Caco-2 (cell line): ENCODE results near the gene SLC25A51. TPM values are rescaled to one million over a fixed set of nuclear protein-coding genes. Genes with fewer than 3 reads are reported as not detected.

Source experiments
- BruUV-seq: library from RNA; stranded (reverse); fragments of 400-500 nt; replicated peaks from 2 replicates; lab custom pipeline; 2021; lab: Mats Ljungman, UMichigan
- CTCF ChIA-PET: fragments of 300-600 bp; sonication (Branson Sonifier 250); formaldehyde crosslinking; loops from one replicate; lab custom pipeline; 2022; ENCODE audit warnings: antibody characterized with exemption; lab: Charles Lee
- POLR2A ChIA-PET: fragments of 300-600 bp; sonication (Branson Sonifier 250); formaldehyde crosslinking; loops from one replicate; lab custom pipeline; 2022; ENCODE audit warnings: antibody characterized with exemption; lab: Charles Lee
- DNase-seq, 2 experiments: peaks; one replicate each; pipeline versions ENCODE4 v3.0.0 to v3.0.0-alpha.2; 2020 to 2022
- H3K27me3 ChIP-seq: replicated peaks from 2 replicates; pipeline ENCODE4 v1.6.0; 2011; ENCODE audit warnings: low read length; ENCODE audit not compliant: control insufficient read depth, insufficient read depth
- H3K36me3 ChIP-seq: 2 replicates; pipeline ENCODE4 v1.5.1; 2011; ENCODE audit warnings: low read length; ENCODE audit not compliant: control insufficient read depth, insufficient read depth
- H3K4me1 ChIP-seq: fragments of 250-450 bp; sonication (Bioruptor Pico); 2 replicates; pipeline ENCODE4 v1.5.1; 2020; ENCODE audit warnings: mild to moderate bottlenecking
- H3K4me3 ChIP-seq: 2 replicates; pipeline ENCODE4 v1.5.1; 2011; ENCODE audit warnings: low read depth, mild to moderate bottlenecking, control low read depth, low read length
- H3K9me3 ChIP-seq: fragments of 250-450 bp; sonication (Bioruptor Pico); 2 replicates; pipeline ENCODE4 v1.5.1; 2020; ENCODE audit warnings: mild to moderate bottlenecking, moderate library complexity
- H3K27ac Mint-ChIP-seq: one replicate; pipeline ENCODE4 v1.8.0; 2022; ENCODE audit warnings: mixed read lengths; ENCODE audit not compliant: unreplicated experiment
- H3K27me3 Mint-ChIP-seq: one replicate; pipeline ENCODE4 v1.8.0; 2022; ENCODE audit warnings: mixed read lengths; ENCODE audit not compliant: insufficient read depth, unreplicated experiment
- H3K36me3 Mint-ChIP-seq: one replicate; pipeline ENCODE4 v1.8.0; 2022; ENCODE audit warnings: mild to moderate bottlenecking, mixed read lengths; ENCODE audit not compliant: insufficient read depth, unreplicated experiment
- H3K4me1 Mint-ChIP-seq: one replicate; pipeline ENCODE4 v1.8.0; 2022; ENCODE audit warnings: low read depth, mixed read lengths; ENCODE audit not compliant: unreplicated experiment
- H3K4me3 Mint-ChIP-seq: one replicate; pipeline ENCODE4 v1.8.0; 2022; ENCODE audit warnings: mild to moderate bottlenecking, moderate library complexity, mixed read lengths; ENCODE audit not compliant: unreplicated experiment
- H3K9me3 Mint-ChIP-seq: one replicate; pipeline ENCODE4 v1.8.0; 2022; ENCODE audit warnings: mixed read lengths; ENCODE audit not compliant: unreplicated experiment
- CTCF ChIP-seq, 2 experiments: fragments of 200-600 bp in 1 of 2; IDR thresholded peaks; 1 replicate in 1 of 2; 2 replicates in 1 of 2; pipeline versions ENCODE4 v1.5.1 to v1.8.0; 2011 to 2022; ENCODE audit warnings: antibody characterized with exemption in 1 of 2, control low read depth in 1 of 2, inconsistent platforms in 1 of 2, low read depth in 1 of 2, low read length in 1 of 2, mild to moderate bottlenecking in 1 of 2, moderate library complexity in 1 of 2; ENCODE audit not compliant: insufficient read depth in 1 of 2, severe bottlenecking in 1 of 2, unreplicated experiment in 1 of 2
- intact Hi-C: fragments of 100-400 bp; cut with micrococcal nuclease; formaldehyde crosslinking; loops from one replicate; pipeline ENCODE4 v1.10.0; 2022; ENCODE audit not compliant: unreplicated experiment
- total RNA-seq: library from RNA; stranded (reverse); gene quantifications from 2 replicates; pipeline ENCODE4 v1.2.3, GENCODE V29; 2022

Gene SLC25A51
- total RNA-seq, 1 experiment from 2014 or later = 29.1 TPM

GRCh38 chr9:37870081-37870798 lies 33.7 kb downstream of the SLC25A51 start:
- BruUV-seq = no TSS peak
- Mint-ChIP-seq H3K9me3 (no peaks in the 10 kb centered on the region), H3K27me3 (no peaks in the 10 kb centered on the region), H3K4me3 (no peak overlapping the region), H3K27ac (no peak overlapping the region), H3K36me3 (no peaks in the 10 kb centered on the region), H3K4me1 (no peaks in the 10 kb centered on the region)
- TF ChIP-seq CTCF (IDR thresholded peaks at IDR 0.05; ENCODE audit: insufficient read depth in 1 of 2, low read depth in 1 of 2, low read length in 1 of 2, severe bottlenecking in 1 of 2, unreplicated experiment in 1 of 2) = no peak
- H3K27me3 ChIP-seq = no peaks in the 10 kb centered on the region
- DNase-seq = no peak
- no peaks in the 10 kb centered on the region for H3K4me1 ChIP-seq
- intact Hi-C loops = no loop called here
- H3K9me3 ChIP-seq = no peaks in the 10 kb centered on the region
- POLR2A ChIA-PET = no interaction called here
- no peak overlapping the region for H3K4me3 ChIP-seq
- CTCF ChIA-PET = no interaction called here
- H3K36me3 ChIP-seq = no peaks in the 10 kb centered on the region

- H3K9me3 ChIP-seq = no peaks in the 10 kb centered on the region
- H3K4me1 Mint-ChIP-seq = no peaks in the 10 kb centered on the region
- no peak overlapping the region for H3K4me3 Mint-ChIP-seq
- H3K27me3 ChIP-seq = no peaks in the 10 kb centered on the region
- no peaks in the 10 kb centered on the region for H3K36me3 ChIP-seq
- ChIA-PET CTCF (no interaction called here), POLR2A (no interaction called here)
- DNase-seq = no peak
- H3K4me1 ChIP-seq = no peaks in the 10 kb centered on the region
- H3K27ac Mint-ChIP-seq = no peak overlapping the region
- no peaks in the 10 kb centered on the region for H3K9me3 Mint-ChIP-seq
- H3K27me3 Mint-ChIP-seq = no peaks in the 10 kb centered on the region
- H3K36me3 Mint-ChIP-seq = no peaks in the 10 kb centered on the region
- BruUV-seq = no TSS peak
- H3K4me3 ChIP-seq = no peak overlapping the region
- intact Hi-C loops = no loop called here
- TF ChIP-seq CTCF (IDR thresholded peaks at IDR 0.05; ENCODE audit: insufficient read depth in 1 of 2, low read depth in 1 of 2, low read length in 1 of 2, severe bottlenecking in 1 of 2, unreplicated experiment in 1 of 2) = no peak
These were observed 41.4 kb downstream of the SLC25A51 start for GRCh38 chr9:37862530-37862929.

GRCh38 chr9:37859043-37859442 lies 44.9 kb downstream of the SLC25A51 start:
- no peak overlapping the region for H3K27ac Mint-ChIP-seq
- CTCF ChIA-PET = interaction anchor here (1.0 kb wide), 1 partner anchor 9 kb away, joined by 3 read pairs; no protein-coding TSS in a partner anchor
- Histone ChIP-seq H3K4me3 (no peak overlapping the region), H3K4me1 (no peaks in the 10 kb centered on the region), H3K36me3 (no peaks in the 10 kb centered on the region), H3K27me3 (no peaks in the 10 kb centered on the region), H3K9me3 (no peaks in the 10 kb centered on the region)
- H3K9me3 Mint-ChIP-seq = no peaks in the 10 kb centered on the region
- no peaks in the 10 kb centered on the region for H3K36me3 Mint-ChIP-seq
- no peak overlapping the region for H3K4me3 Mint-ChIP-seq
- POLR2A ChIA-PET = no interaction called here
- peak; percentile 25 to 31 for TF ChIP-seq CTCF (IDR thresholded peaks at IDR 0.05; ENCODE audit: insufficient read depth in 1 of 2, low read depth in 1 of 2, low read length in 1 of 2, severe bottlenecking in 1 of 2, unreplicated experiment in 1 of 2)
- no peaks in the 10 kb centered on the region for H3K27me3 Mint-ChIP-seq
- H3K4me1 Mint-ChIP-seq = no peaks in the 10 kb centered on the region
- intact Hi-C loops = no loop called here
- no TSS peak for BruUV-seq
- DNase-seq = no peak
